HCT116 (cell line): ENCODE measurements around the gene SLAMF7. TPM values are rescaled to one million over a fixed set of nuclear protein-coding genes. Genes with fewer than 3 reads are reported as not detected.

Experiments used
- ATAC-seq: fragments of 200-7000 bp; cut with Tn5 transposase; 2 replicates; pipeline ENCODE4 v1.9.1; 2020; ENCODE audit warnings: mild to moderate bottlenecking, moderate library complexity
- BruUV-seq: library from RNA; stranded (reverse); fragments of 400-500 nt; replicated peaks from 2 replicates; lab custom pipeline; 2021; lab: Mats Ljungman, UMichigan
- CTCF ChIA-PET: fragments of 300-600 bp; sonication (Branson Sonifier 250); formaldehyde crosslinking; loops from one replicate; lab custom pipeline; 2021; ENCODE audit warnings: antibody characterized with exemption; lab: Charles Lee
- POLR2A ChIA-PET: fragments of 300-600, 350-600 bp; sonication (Branson Sonifier 250); formaldehyde crosslinking; loops from one replicate; lab custom pipeline; 2021; ENCODE audit warnings: antibody characterized with exemption; lab: Charles Lee
- RAD21 ChIA-PET, 2 experiments: fragments of 300-600 bp; sonication (Branson Sonifier 250); formaldehyde crosslinking; loops; one replicate each; lab custom pipeline; 2023; ENCODE audit warnings: low total read pairs in 2 of 2; ENCODE audit not compliant: uncharacterized antibody in 2 of 2, unreplicated experiment in 2 of 2, low non-redundant PET in 1 of 2; lab: Charles Lee
- DNase-seq: peaks from one replicate; pipeline ENCODE4 v3.0.0-alpha.2; 2010; ENCODE audit warnings: low read depth, low spot score
- H2AFZ ChIP-seq: fragments of 200-600 bp; shearing (Covaris generic), sonication (generic); 2 replicates; pipeline ENCODE4 v1.6.1; 2017; ENCODE audit warnings: low read depth, mixed run types, mixed read lengths, antibody characterized with exemption, low read length; ENCODE audit not compliant: poor library complexity, severe bottlenecking
- H3K27ac ChIP-seq: 2 replicates; pipeline ENCODE4 v1.5.1; 2012; ENCODE audit warnings: low read depth, low read length
- H3K27me3 ChIP-seq: fragments of 200-600 bp; sonication (generic); 2 replicates; pipeline ENCODE4 v1.6.1; 2016; ENCODE audit warnings: mixed run types, low read length, mixed read lengths; ENCODE audit not compliant: insufficient read depth
- H3K36me3 ChIP-seq, 2 experiments: fragments of 200-500 bp in 1 of 2; fragments of 200-600 bp in 1 of 2; sonication (Bioruptor generic) in 1 of 2; sonication (generic) in 1 of 2; 2 replicates each; pipeline versions ENCODE4 v1.5.1 to v1.6.1; 2014 to 2016; ENCODE audit warnings: low read length in 2 of 2, inconsistent platforms in 1 of 2, mixed read lengths in 1 of 2, mixed run types in 1 of 2; ENCODE audit not compliant: insufficient read depth in 2 of 2, control insufficient read depth in 1 of 2
- H3K4me1 ChIP-seq, 2 experiments: fragments of 200-600 bp in 1 of 2; sonication (generic) in 1 of 2; 2 replicates each; pipeline versions ENCODE4 v1.5.1 to v1.6.1; 2012 to 2017; ENCODE audit warnings: low read length in 2 of 2, inconsistent platforms in 1 of 2, mild to moderate bottlenecking in 1 of 2, mixed read lengths in 1 of 2, mixed run types in 1 of 2, moderate library complexity in 1 of 2; ENCODE audit not compliant: insufficient read depth in 2 of 2, control insufficient read depth in 1 of 2
- H3K4me2 ChIP-seq: fragments of 200-600 bp; sonication (generic); 2 replicates; pipeline ENCODE4 v1.6.1; 2017; ENCODE audit warnings: mixed run types, low read length, mixed read lengths
- H3K4me3 ChIP-seq, 2 experiments: fragments of 200-600 bp in 1 of 2; sonication (generic) in 1 of 2; replicated peaks in 1 of 2; 2 replicates each; pipeline ENCODE4 v1.5.1; 2011 to 2016; ENCODE audit warnings: low read length in 2 of 2, control low read depth in 1 of 2, low read depth in 1 of 2, mild to moderate bottlenecking in 1 of 2, mixed read lengths in 1 of 2, mixed run types in 1 of 2
- H3K79me2 ChIP-seq: fragments of 200-600 bp; sonication (generic); 2 replicates; pipeline ENCODE4 v1.6.1; 2017; ENCODE audit warnings: mild to moderate bottlenecking, mixed run types, low read length, moderate library complexity, mixed read lengths; ENCODE audit not compliant: insufficient read depth
- H3K9ac ChIP-seq: fragments of 200-600 bp; sonication (generic); 2 replicates; pipeline ENCODE4 v1.6.1; 2016; ENCODE audit warnings: low read length, mixed read lengths
- H3K9me2 ChIP-seq: fragments of 200-600 bp; sonication (generic), shearing (Covaris generic); 2 replicates; pipeline ENCODE4 v1.6.1; 2017; ENCODE audit warnings: mixed run types, mild to moderate bottlenecking, moderate library complexity; ENCODE audit not compliant: insufficient read depth
- H3K9me3 ChIP-seq, 2 experiments: fragments of 200-500 bp in 1 of 2; fragments of 200-600 bp in 1 of 2; sonication (Bioruptor generic) in 1 of 2; sonication (generic) in 1 of 2; 2 replicates each; pipeline ENCODE4 v1.6.1; 2014 to 2017; ENCODE audit warnings: low read length in 2 of 2, mixed read lengths in 2 of 2, inconsistent platforms in 1 of 2, low read depth in 1 of 2, mild to moderate bottlenecking in 1 of 2, mixed run types in 1 of 2, moderate library complexity in 1 of 2; ENCODE audit not compliant: control insufficient read depth in 1 of 2, insufficient read depth in 1 of 2
- H4K20me1 ChIP-seq: fragments of 200-600 bp; sonication (generic), shearing (Covaris generic); 2 replicates; pipeline ENCODE4 v1.6.1; 2017; ENCODE audit warnings: mixed run types, mild to moderate bottlenecking, moderate library complexity; ENCODE audit not compliant: insufficient read depth
- CEBPB ChIP-seq: IDR thresholded peaks from 2 replicates; pipeline ENCODE4 v1.6.1; 2012; ENCODE audit warnings: low read depth
- EGR1 ChIP-seq: IDR thresholded peaks from 2 replicates; pipeline ENCODE4 v1.6.1; 2012; ENCODE audit warnings: low read depth
- ELF1 ChIP-seq: IDR thresholded peaks from 2 replicates; pipeline ENCODE4 v1.6.1; 2012; ENCODE audit warnings: low read depth, borderline replicate concordance
- EZH2 ChIP-seq: fragments of 200-600 bp; sonication (generic); IDR thresholded peaks from 2 replicates; pipeline ENCODE4 v1.6.1; 2017; ENCODE audit warnings: antibody characterized with exemption, mixed run types
- POLR2A ChIP-seq: IDR thresholded peaks from 2 replicates; pipeline ENCODE4 v1.7.0; 2011; ENCODE audit warnings: borderline replicate concordance; ENCODE audit not compliant: insufficient read depth, insufficient read length; ENCODE audit errors: extremely low read depth
- SIN3A ChIP-seq: IDR thresholded peaks from 2 replicates; pipeline ENCODE4 v1.6.1; 2012; ENCODE audit warnings: low read depth
- SP1 ChIP-seq: IDR thresholded peaks from 2 replicates; pipeline ENCODE4 v1.6.1; 2012; ENCODE audit warnings: low read depth
- SRF ChIP-seq: IDR thresholded peaks from 2 replicates; pipeline ENCODE4 v1.6.1; 2012; ENCODE audit warnings: low read depth
- YY1 ChIP-seq: IDR thresholded peaks from 2 replicates; pipeline ENCODE4 v1.6.1; 2011; ENCODE audit warnings: low read length, low read depth, moderate library complexity, mild to moderate bottlenecking; ENCODE audit not compliant: insufficient replicate concordance; ENCODE audit errors: extremely low read depth
- ZFX ChIP-seq: fragments of 450-650 bp; IDR thresholded peaks from 2 replicates; pipeline ENCODE4 v1.6.1; 2017
- intact Hi-C: fragments of 100-400 bp; cut with micrococcal nuclease; formaldehyde crosslinking; loops from 2 replicates; pipeline ENCODE4 v1.10.0; 2022
- total RNA-seq: library from RNA; stranded (reverse); gene quantifications from one replicate; pipeline ENCODE4 v1.2.1, GENCODE V29; 2021; ENCODE audit not compliant: unreplicated experiment
- TF ChIP-seq, protein P1 (sequence below): IDR thresholded peaks from 2 replicates; pipeline ENCODE4 v1.6.1; 2012
- TF ChIP-seq, protein P2 (sequence below), 3 experiments: fragments of 200-600 bp in 1 of 3; sonication (generic) in 1 of 3; IDR thresholded peaks in 2 of 3; conservative IDR thresholded peaks in 1 of 3; 2 replicates each; pipeline ENCODE4 v1.5.1; 2012 to 2017; ENCODE audit warnings: low read depth in 2 of 3, low read length in 2 of 3, antibody characterized with exemption in 1 of 3, borderline replicate concordance in 1 of 3, control low read depth in 1 of 3, mild to moderate bottlenecking in 1 of 3, mixed read lengths in 1 of 3, mixed run types in 1 of 3, moderate library complexity in 1 of 3; ENCODE audit not compliant: insufficient read depth in 1 of 3
- TF ChIP-seq, protein P3 (sequence below): IDR thresholded peaks from 2 replicates; pipeline ENCODE4 v1.6.1; 2012; ENCODE audit warnings: low read depth

Gene SLAMF7
- total RNA-seq, 1 experiment from 2014 or later: 0.34 TPM

DNA sequence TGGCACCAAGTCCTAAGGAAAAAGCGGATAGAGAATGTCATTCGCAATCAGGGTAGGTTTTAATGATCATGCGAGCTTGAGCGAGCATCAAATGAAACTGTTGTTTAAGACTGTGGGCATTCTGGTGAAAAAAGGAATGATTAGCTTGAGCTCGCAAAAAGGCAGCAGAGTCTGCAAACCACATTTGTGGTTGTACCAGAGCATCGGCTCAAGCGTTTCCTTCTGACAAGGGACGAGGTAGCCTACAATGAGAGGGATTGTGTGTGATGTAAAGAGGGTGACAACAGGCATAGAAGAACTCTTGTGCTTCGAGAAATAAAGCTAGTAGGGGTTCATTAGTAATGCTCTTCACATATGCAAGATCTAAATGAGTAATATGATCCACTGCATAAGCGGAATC lies 16.3 kb upstream of the SLAMF7 start:
- BruUV-seq: no TSS peak
- Histone ChIP-seq H3K4me3 (no peak overlapping the region), H2AFZ (no peak overlapping the region), H3K9ac (no peak overlapping the region), H3K4me2 (no peak overlapping the region), H3K36me3 (no peaks in the 10 kb centered on the region), H3K4me1 (peaks cover 6 to 14% of the 10 kb centered on the region in 2 experiments; a peak in 3 of 4 replicates)
- intact Hi-C loops: loop anchor here (10.0 kb wide), 1 partner anchor 422 kb away; no protein-coding TSS in a partner anchor
- TF ChIP-seq YY1 (no peak), SRF (no peak), POLR2A (no peak), EZH2 (no peak), SIN3A (no peak), EGR1 (no peak), SP1 (no peak), ELF1 (no peak), CEBPB (no peak), ZFX (no peak)
- TF ChIP-seq, protein P1, sequence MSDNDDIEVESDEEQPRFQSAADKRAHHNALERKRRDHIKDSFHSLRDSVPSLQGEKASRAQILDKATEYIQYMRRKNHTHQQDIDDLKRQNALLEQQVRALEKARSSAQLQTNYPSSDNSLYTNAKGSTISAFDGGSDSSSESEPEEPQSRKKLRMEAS: no peak
- TF ChIP-seq, protein P2, sequence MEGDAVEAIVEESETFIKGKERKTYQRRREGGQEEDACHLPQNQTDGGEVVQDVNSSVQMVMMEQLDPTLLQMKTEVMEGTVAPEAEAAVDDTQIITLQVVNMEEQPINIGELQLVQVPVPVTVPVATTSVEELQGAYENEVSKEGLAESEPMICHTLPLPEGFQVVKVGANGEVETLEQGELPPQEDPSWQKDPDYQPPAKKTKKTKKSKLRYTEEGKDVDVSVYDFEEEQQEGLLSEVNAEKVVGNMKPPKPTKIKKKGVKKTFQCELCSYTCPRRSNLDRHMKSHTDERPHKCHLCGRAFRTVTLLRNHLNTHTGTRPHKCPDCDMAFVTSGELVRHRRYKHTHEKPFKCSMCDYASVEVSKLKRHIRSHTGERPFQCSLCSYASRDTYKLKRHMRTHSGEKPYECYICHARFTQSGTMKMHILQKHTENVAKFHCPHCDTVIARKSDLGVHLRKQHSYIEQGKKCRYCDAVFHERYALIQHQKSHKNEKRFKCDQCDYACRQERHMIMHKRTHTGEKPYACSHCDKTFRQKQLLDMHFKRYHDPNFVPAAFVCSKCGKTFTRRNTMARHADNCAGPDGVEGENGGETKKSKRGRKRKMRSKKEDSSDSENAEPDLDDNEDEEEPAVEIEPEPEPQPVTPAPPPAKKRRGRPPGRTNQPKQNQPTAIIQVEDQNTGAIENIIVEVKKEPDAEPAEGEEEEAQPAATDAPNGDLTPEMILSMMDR (IDR thresholded peaks at IDR 0.05 in 2 of 3, conservative IDR thresholded peaks at IDR 0.05 in 1 of 3; ENCODE audit: borderline replicate concordance in 1 of 3, insufficient read depth in 1 of 3, low read depth in 2 of 3, low read length in 2 of 3): no peak
- TF ChIP-seq, protein P3, sequence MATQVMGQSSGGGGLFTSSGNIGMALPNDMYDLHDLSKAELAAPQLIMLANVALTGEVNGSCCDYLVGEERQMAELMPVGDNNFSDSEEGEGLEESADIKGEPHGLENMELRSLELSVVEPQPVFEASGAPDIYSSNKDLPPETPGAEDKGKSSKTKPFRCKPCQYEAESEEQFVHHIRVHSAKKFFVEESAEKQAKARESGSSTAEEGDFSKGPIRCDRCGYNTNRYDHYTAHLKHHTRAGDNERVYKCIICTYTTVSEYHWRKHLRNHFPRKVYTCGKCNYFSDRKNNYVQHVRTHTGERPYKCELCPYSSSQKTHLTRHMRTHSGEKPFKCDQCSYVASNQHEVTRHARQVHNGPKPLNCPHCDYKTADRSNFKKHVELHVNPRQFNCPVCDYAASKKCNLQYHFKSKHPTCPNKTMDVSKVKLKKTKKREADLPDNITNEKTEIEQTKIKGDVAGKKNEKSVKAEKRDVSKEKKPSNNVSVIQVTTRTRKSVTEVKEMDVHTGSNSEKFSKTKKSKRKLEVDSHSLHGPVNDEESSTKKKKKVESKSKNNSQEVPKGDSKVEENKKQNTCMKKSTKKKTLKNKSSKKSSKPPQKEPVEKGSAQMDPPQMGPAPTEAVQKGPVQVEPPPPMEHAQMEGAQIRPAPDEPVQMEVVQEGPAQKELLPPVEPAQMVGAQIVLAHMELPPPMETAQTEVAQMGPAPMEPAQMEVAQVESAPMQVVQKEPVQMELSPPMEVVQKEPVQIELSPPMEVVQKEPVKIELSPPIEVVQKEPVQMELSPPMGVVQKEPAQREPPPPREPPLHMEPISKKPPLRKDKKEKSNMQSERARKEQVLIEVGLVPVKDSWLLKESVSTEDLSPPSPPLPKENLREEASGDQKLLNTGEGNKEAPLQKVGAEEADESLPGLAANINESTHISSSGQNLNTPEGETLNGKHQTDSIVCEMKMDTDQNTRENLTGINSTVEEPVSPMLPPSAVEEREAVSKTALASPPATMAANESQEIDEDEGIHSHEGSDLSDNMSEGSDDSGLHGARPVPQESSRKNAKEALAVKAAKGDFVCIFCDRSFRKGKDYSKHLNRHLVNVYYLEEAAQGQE: no peak
- TF ChIP-seq, all 23 proteins: peak for 0
- DNase-seq: no peak
- ChIA-PET RAD21 (no interaction called here), POLR2A (no interaction called here), CTCF (no interaction called here)
- Histone ChIP-seq H4K20me1 (no peaks in the 10 kb centered on the region), H3K27me3 (no peaks in the 10 kb centered on the region), H3K9me3 (no peaks in the 10 kb centered on the region), H3K27ac (no peak overlapping the region), H3K79me2 (no peaks in the 10 kb centered on the region), H3K9me2 (no peaks in the 10 kb centered on the region)
- no peak for ATAC-seq
